Middle frontal gyrus (tissue), 1 donor: ENCODE data around the gene ORC2.
"Not testable (repeated sequence)": the region's sequence is repeated elsewhere in the genome, so short reads cannot be mapped to it uniquely, and the experiment has no call there.

ENCODE experiments used
- DNase-seq: peaks from one replicate; pipeline ENCODE4 v3.0.0-alpha.2; 2015; ENCODE audit warnings: low spot score; ENCODE audit errors: extremely low spot score

ORC2 gene

GRCh38 chr2:200939832-200940231 is 23.6 kb downstream of the ORC2 start:
- no peak for DNase-seq

GRCh38 chr2:200930947-200931626 is 32.4 kb downstream of the ORC2 start:
- DNase-seq = no peak

- no peak for DNase-seq
Observed at GRCh38 chr2:200929334-200930249, 33.9 kb downstream of the ORC2 start.

GRCh38 chr2:200922439-200922838 is 41.0 kb downstream of the ORC2 start:
- DNase-seq = no peak

GRCh38 chr2:200913654-200914053 is 49.8 kb downstream of the ORC2 start:
- DNase-seq = no peak

GRCh38 chr2:200909958-200910357 is 53.5 kb downstream of the ORC2 start:
- no peak for DNase-seq

- DNase-seq = peak; percentile 39
Observed at GRCh38 chr2:200905618-200906296, 57.7 kb downstream of the ORC2 start.

- DNase-seq = peak; percentile 29
Observed at GRCh38 chr2:200901459-200902072, 61.9 kb downstream of the ORC2 start.

- DNase-seq = no peak
Observed at GRCh38 chr2:200899482-200899881, 64.0 kb downstream of the ORC2 start.

DNA sequence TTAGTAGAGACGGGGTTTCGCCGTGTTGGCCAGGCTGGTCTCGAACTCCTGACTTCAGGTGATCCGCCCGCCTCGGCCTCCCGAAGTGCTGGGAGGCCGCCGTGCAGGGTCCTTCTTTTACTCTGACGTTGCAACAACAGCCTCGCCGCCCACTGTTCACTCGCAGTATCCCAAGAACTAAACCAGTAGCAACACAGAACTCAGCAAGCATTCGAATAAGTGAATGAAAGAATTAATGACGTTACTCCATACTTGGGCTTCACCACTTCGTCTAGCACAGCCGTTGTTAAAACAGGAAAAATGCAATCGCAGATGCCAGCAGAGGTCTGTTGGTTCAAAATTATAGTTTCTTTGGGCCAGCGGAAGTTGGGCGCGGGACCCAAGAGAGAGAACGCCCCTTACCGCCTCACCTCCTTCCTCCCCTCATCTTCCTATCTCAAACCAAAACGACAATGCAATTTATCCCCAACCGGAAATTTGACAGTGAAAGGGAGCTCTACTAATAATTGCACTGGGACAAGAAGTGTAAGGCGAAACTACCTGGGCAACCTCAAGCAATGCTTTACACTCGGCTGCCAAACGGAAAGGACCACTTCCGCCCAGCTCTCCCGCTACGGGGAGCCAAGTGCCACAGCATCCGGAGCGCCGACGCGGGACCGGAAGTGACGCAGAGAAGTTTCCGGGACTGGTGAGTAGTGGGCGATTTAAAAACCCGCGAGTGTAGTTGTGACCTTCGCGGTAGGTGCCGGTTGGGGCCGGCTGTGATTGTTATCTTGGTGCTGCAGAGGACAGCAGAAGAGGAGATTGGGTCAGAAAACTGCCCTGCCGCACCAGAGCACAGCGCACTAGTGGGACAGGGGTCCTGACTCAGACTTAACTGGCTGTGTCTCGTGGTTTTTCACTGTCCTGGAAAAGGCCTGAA is 74.5 kb downstream of the ORC2 start, which contains the start of the genes NIF3L1 and PPIL3:
NIF3L1 (plus strand) TSS at position 668 of the 922 bp plus-strand sequence. CDS start 2,573 bp downstream, outside the sequence.
PPIL3 (minus strand) TSS at position 374 of the 922 bp plus-strand sequence. CDS start 1,462 bp downstream, outside the sequence.
- peak; percentile 95 for DNase-seq

- not testable (repeated sequence) for DNase-seq
Observed at GRCh38 chr2:200881715-200882249, 81.7 kb downstream of the ORC2 start.

DNA sequence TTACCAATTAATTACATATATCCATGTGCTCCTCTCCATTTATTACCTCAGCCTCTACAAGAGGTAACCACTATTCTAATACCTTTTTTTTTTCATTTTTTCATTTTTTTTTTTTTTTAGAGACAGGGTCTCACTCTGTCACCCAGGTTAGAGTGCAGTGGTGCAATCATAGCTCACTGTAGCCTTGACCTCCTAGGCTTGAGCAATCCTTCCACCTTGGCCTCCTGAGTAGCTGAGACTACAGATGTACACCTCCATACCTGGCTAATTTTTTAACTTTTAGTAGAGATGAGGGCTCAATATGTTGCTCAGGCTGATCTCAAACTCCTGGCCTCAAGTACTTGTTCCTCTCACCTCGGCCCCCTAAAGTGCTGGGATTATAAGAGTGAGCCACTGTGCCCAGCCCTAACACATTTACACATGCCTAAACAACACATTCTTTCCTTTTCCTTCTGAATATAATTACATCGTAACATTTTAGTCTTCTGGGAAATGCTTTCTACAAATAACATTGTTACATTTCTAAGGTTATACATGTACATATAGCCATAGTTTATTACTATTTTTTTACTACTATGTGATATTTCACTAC is 85.1 kb downstream of the ORC2 start:
- no peak for DNase-seq

- DNase-seq = no peak
Observed at GRCh38 chr2:200877443-200877842, 86.0 kb downstream of the ORC2 start.

- DNase-seq = no peak
Observed at GRCh38 chr2:200873560-200873959, 89.9 kb downstream of the ORC2 start.

DNA sequence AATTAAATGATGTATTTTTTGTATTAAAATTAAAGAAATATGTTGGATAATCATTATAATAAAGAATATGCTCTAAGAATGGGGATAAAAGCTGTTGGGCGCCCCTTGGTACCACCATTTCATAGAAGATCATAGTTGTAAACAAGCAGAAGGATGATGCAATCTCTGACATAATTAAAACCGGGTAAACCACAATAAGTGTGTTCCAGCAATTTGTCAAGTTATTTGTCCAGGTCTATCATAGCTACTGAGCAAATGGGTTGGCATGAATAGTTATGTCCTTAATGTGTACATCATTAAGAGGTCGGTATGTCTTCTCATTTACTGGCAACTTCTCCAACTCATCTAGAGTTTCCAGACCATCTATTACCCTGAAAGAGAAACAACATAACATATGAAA is 92.3 kb downstream of the ORC2 start:
- DNase-seq = no peak

GRCh38 chr2:200869014-200869413 is 94.4 kb downstream of the ORC2 start:
- DNase-seq = no peak

DNA sequence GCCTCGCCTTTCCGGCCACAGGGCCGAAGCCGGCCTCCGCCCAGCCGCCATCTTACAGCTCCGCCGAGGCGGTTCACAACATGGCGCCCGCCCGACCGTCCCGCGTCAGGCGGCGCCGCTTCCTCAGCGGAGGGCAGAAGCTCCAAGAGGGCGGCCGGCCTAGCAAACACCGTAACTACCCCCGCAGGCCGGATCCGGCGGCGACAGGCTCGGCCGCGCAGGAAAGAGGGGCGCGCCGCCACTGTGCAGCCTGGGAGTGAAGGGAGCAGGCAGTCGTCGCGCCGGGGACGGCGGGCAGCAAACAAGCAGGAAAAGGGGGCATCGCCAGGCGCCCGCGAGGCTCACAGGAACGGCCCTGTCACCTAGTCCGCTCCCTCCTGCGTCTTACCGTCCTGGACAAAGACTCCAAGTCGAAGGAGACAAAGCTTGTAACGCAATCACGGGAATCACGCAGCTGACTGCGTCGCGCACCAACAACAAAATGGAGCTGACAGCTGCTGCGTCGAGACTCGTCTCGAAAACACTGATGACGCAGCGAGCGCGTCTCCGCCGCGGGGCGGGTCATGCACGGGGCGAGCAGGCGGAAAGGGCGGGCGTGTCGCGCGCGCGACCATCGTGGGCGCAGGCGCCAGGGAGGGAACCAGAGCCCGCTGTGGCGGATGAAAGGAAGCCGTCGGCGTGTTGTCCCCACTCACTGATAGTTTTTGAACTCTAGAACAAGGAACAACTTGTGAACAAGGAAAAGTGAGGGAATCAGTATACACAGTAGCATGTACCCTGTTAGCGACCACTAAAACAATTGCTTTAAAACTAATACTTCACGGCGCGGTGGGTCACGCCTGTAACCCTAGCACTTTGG is 99.1 kb downstream of the ORC2 start, which contains the start of gene CLK1:
CLK1 (minus strand) TSS at position 483 of the 859 bp plus-strand sequence. CDS start 2,796 bp downstream, outside the sequence.
- DNase-seq = peak; percentile 92

DNA sequence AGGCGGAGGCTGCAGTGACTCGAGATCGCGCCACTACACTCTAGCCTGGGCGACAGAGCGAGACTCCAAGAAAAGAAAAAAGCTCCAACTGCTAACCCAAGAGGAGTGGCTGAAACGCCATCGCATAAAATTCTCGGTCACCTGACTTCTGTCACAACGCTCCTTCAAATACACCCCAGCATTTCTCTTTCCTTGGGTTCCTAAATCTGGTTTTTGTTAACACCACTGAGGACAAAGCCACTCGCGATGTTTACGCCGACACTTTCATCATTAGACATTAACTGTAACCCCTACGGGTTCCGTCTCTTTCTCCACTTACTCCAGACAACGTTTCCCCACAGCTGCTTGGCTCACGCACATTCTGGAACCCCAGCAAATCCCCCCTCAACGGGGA is 99.7 kb downstream of the ORC2 start:
- no peak for DNase-seq
